Midbrain (tissue), 1 donor: ENCODE results near the gene SVOP.

Experiments used
- DNase-seq: peaks from one replicate; lab custom pipeline; 2025; lab: John Stamatoyannopoulos, UW

SVOP gene

DNA sequence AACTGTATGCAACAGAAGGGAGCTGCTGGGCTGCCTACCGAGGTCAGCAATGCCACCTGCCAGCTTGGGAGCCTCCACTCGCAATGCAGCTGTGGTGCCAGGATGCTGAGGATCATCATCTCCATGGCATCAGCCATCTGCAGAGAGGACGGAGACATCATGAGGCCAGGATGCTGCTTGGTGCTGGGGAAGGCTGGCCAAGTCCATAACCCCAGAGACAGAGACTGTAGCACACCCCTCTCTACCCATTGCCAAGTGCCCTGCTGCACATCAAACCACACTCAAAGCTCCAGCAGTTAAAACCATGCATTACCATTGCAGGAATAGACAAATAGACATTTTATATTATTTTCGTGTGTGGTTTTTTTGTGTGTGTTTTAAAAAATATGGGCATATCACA lies 43.5 kb downstream of the SVOP start:
- DNase-seq = no peak

GRCh38 chr12:108975024-108975593 lies 45.8 kb downstream of the SVOP start:
- DNase-seq = no peak

GRCh38 chr12:108973629-108974152 lies 47.2 kb downstream of the SVOP start:
- DNase-seq = no peak

GRCh38 chr12:108972358-108972757 lies 48.5 kb downstream of the SVOP start:
- no peak for DNase-seq

GRCh38 chr12:108969622-108970021 lies 51.2 kb downstream of the SVOP start:
- no peak for DNase-seq

DNA sequence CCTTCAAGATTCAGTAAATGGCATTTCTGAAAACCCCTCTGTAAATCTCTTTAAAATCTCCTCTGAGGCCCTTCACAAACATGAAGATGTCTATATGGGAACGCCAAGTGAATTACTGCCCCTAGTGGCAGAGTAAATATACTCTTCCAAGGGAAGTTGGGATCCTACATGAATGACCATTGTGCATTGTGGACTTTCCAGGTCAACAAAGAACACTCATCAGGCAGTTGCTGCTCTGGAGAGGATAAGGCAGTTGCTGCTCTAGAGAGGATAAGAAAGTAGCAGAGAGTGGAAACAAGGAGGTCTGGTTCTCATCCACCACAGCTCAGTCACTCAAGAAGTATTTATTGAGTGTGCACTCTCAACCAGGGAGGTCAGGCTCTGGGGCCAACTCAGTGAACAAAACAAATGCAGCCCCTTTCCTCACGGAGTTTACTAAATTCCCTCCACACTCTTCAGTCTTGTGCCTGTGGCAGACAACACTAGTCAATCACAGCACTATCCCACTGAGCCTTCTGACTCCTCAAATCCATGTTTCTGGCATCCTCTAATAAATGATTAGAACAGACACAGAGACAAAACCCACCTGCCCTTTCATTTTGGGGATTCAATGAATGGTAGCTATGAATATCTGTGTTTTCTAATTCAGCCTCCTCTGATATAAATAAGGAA lies 52.9 kb downstream of the SVOP start:
- DNase-seq = peak; percentile 6

GRCh38 chr12:108966378-108967151 lies 54.3 kb downstream of the SVOP start:
- DNase-seq = no peak

DNA sequence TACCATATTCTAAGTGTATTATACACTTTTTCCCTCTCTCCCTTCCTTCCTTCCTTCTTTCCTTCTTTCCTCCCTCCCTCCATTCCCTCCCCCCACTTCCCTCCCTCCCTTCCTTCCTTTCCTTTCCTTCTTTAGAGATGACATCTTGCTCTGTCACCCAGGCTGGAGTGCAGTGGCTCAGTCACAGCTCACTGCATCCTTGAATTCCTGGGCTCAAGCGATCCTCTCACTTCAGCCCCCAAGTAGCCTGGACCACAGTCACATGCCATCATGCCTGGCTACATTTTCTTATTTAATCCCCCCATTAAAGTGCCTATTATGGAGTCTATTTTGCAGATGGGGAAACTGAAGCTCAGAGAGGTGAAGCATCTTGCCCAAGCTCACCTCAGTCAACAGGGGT lies 55.0 kb downstream of the SVOP start:
- DNase-seq = no peak

- DNase-seq = no peak
Measured at GRCh38 chr12:108964371-108965352, 56.2 kb downstream of the SVOP start.

GRCh38 chr12:108962256-108962655 lies 58.6 kb downstream of the SVOP start:
- DNase-seq = no peak

DNA sequence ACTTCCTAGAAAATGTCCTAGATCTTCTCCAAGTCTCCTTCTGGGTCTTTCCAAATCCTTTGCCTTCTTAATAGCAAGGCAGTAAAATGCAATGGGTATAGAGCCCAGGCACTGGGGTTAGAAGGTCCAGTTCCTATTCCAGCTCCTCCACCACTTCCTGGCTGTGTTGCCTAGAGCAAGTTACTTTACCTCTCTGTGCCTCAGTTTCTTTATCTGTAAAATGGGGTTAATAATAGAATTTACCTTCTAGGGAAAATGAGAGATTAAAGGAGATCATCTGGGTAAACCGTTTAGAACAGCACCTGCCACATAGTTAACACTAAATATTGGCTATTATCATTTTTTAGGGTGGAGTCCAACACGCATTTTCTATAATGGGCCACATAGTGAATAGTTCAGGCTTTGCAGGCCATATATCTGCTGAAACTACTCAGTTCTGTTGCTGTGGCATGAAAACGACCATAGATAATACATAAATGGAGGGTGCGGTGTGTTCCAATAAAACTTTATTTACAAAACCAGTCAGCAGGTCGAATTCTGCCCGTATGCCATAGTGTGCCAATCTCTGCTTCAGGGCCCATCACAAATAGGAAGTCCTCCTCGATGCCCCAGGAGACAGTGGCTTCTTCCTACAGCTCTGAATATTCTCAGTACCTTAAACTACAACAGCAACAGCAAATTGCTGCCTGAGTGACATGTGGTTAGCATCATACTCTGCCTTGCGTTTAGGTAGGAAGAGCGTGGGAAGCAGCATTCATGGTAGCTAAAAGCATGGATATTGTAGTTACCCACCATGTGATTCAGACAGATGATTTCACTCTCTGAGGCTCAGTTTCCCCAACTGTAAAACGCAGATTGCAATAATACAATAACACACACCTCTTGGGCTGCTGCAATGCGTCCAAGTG lies 60.9 kb downstream of the SVOP start:
- DNase-seq = no peak

- no peak for DNase-seq
Measured at GRCh38 chr12:108955225-108955835, 65.5 kb downstream of the SVOP start.

GRCh38 chr12:108950991-108951739 lies 69.7 kb downstream of the SVOP start:
- DNase-seq = peak; percentile 82

DNA sequence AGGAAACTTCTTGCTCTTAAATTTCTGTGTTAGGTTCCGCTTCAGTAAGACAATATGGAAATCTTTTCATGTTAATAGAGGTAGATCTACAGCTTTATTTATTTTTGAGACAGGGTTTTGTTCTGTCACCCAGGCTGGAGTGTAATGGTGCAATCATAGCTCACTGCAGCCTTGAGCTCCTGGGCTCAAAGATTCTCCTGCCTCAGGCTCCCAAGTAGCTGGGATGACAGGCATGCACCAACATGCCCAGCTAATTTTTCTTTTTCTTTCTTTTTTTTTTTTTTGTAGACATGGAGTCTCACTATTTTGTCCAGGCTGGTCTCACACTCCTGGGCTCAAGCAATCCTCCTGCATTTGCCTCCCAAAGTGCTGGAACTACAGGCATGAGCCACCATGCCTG lies 70.9 kb downstream of the SVOP start:
- DNase-seq = no peak

GRCh38 chr12:108948367-108948766 lies 72.5 kb downstream of the SVOP start:
- DNase-seq = peak; percentile 11

- DNase-seq = no peak
Measured at GRCh38 chr12:108947097-108947496, 73.8 kb downstream of the SVOP start.

DNA sequence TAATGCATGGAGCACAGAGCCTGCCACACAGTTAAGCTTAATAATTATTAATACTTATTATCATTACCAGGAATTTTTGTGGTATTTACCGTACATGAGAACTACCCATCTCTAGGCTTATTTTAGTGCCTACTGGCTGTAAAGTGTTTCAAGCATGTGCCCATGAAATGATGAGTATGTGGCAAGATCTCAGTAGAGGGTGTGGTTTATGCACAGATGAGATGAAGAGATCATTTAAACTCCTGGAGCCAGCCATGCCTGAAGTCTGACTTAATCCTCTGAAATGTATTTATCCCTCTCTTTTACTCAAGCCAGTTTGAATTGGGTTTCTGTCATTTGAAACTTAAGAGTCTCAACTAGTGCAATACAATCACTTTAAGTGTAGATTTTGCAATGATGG lies 80.7 kb downstream of the SVOP start:
- no peak for DNase-seq

GRCh38 chr12:108939594-108939993 lies 81.3 kb downstream of the SVOP start:
- no peak for DNase-seq

GRCh38 chr12:108938247-108938924 lies 82.5 kb downstream of the SVOP start:
- DNase-seq = no peak
